Lung (tissue), 12 donors: ENCODE data around the gene CFAP206. TPM values are rescaled to one million over a fixed set of nuclear protein-coding genes. Genes with fewer than 3 reads are reported as not detected.
"Not testable (repeated sequence)": the region's sequence is repeated elsewhere in the genome, so short reads cannot be mapped to it uniquely, and the experiment has no call there.

ENCODE experiments used
- ATAC-seq: fragments of 200-7000 bp; cut with Tn5 transposase; one replicate; pipeline ENCODE4 v1.9.1; 2020; ENCODE audit warnings: moderate number of reproducible peaks; ENCODE audit not compliant: insufficient read depth, low FRiP score
- DNase-seq, 3 donors: peaks; one replicate each; pipeline ENCODE4 v3.0.0-alpha.2; 2013 to 2017
- H3K27ac ChIP-seq, 2 donors: one replicate each; pipeline ENCODE4 v1.5.1; 2013; ENCODE audit warnings: mild to moderate bottlenecking in 2 of 2, moderate library complexity in 2 of 2, control low read depth in 1 of 2, inconsistent platforms in 1 of 2, low read depth in 1 of 2, low read length in 1 of 2
- H3K27me3 ChIP-seq, 3 donors: one replicate each; pipeline ENCODE4 v1.5.1; 2013; ENCODE audit warnings: low read length in 2 of 3; ENCODE audit not compliant: control insufficient read depth in 3 of 3, insufficient read depth in 3 of 3
- H3K36me3 ChIP-seq, 4 donors: one replicate each; pipeline ENCODE4 v1.5.1; 2013; ENCODE audit warnings: low read length in 4 of 4, mild to moderate bottlenecking in 1 of 4, moderate library complexity in 1 of 4; ENCODE audit not compliant: control insufficient read depth in 4 of 4, insufficient read depth in 4 of 4
- H3K4me1 ChIP-seq, 5 donors: one replicate each; pipeline ENCODE4 v1.5.1; 2013; ENCODE audit warnings: low read length in 5 of 5, mild to moderate bottlenecking in 2 of 5, moderate library complexity in 1 of 5; ENCODE audit not compliant: control insufficient read depth in 5 of 5, insufficient read depth in 5 of 5
- H3K4me3 ChIP-seq: one replicate; pipeline ENCODE4 v1.5.1; 2013; ENCODE audit warnings: mild to moderate bottlenecking, control low read depth, moderate library complexity
- H3K9ac ChIP-seq, 2 donors: one replicate each; pipeline ENCODE4 v1.5.1; 2013; ENCODE audit warnings: low read length in 2 of 2, control low read depth in 1 of 2; ENCODE audit not compliant: insufficient read depth in 1 of 2
- H3K9me3 ChIP-seq, 4 donors: one replicate each; pipeline ENCODE4 v1.5.1; 2013; ENCODE audit warnings: low read length in 3 of 4, mild to moderate bottlenecking in 1 of 4, moderate library complexity in 1 of 4; ENCODE audit not compliant: control insufficient read depth in 4 of 4, insufficient read depth in 3 of 4
- WGBS, 2 donors: extraction: QIAGEN DNeasy Blood & Tissue Kit; methylation state at CpG; one replicate each; pipeline ENCODE4 v1.1.7; 2013; 5-methylcytosine and 5-hydroxymethylcytosine counted together
- polyA plus RNA-seq, 2 donors: library from polyadenylated mRNA; stranded (reverse); fragments of 200-250 nt; gene quantifications; one replicate each; pipeline ENCODE4 v1.2.1, GENCODE V29; 2013
- total RNA-seq, 2 donors: library from RNA; depleted of rRNA in 1 of 2; stranded (reverse); fragments of >200 nt in 1 of 2; gene quantifications; one replicate each; pipeline ENCODE4 v1.2.1, GENCODE V29; 2014 to 2021
- TF ChIP-seq, protein P1 (sequence below): IDR thresholded peaks from 2 replicates; pipeline ENCODE4 v1.5.1; 2012; ENCODE audit warnings: mild to moderate bottlenecking; ENCODE audit errors: control extremely low read depth, extremely low read depth
- donor health status: control.
- donor health status: control.
- donor health status: Bipolar disorder and iron deficiency.
- donor health status: healthy.
- donor health status: DM: yes; HTN: yes; CAD: no.

The CFAP206 gene
- total and polyA plus RNA-seq, 4 donors = 2.3 to 15.0 (median 8.0) TPM

GRCh38 chr6:87482366-87482765 is 74.6 kb downstream of the CFAP206 start:
- Histone ChIP-seq H3K9me3 (no peaks in the 10 kb centered on the region), H3K4me1 (peaks cover 0 to 6% (median 0%) of the 10 kb centered on the region in 5 donors), H3K4me3 (no peak overlapping the region), H3K36me3 (peaks cover 0 to 6% (median 3%) of the 10 kb centered on the region in 4 donors), H3K27ac (no peak overlapping the region), H3K27me3 (no peaks in the 10 kb centered on the region), H3K9ac (no peak overlapping the region)
- 19 to 43% methylated on average over 4 of the region's 4 CpGs for WGBS, 2 donors
- no peak for ATAC-seq
- peak in 1 of 3 donors; percentile 46 for DNase-seq
- TF ChIP-seq, protein P1, sequence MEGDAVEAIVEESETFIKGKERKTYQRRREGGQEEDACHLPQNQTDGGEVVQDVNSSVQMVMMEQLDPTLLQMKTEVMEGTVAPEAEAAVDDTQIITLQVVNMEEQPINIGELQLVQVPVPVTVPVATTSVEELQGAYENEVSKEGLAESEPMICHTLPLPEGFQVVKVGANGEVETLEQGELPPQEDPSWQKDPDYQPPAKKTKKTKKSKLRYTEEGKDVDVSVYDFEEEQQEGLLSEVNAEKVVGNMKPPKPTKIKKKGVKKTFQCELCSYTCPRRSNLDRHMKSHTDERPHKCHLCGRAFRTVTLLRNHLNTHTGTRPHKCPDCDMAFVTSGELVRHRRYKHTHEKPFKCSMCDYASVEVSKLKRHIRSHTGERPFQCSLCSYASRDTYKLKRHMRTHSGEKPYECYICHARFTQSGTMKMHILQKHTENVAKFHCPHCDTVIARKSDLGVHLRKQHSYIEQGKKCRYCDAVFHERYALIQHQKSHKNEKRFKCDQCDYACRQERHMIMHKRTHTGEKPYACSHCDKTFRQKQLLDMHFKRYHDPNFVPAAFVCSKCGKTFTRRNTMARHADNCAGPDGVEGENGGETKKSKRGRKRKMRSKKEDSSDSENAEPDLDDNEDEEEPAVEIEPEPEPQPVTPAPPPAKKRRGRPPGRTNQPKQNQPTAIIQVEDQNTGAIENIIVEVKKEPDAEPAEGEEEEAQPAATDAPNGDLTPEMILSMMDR = no peak

GRCh38 chr6:87483929-87484328 is 76.2 kb downstream of the CFAP206 start:
- H3K4me3 ChIP-seq = no peak overlapping the region
- TF ChIP-seq, protein P1 = no peak
- no peak for DNase-seq
- H3K9ac ChIP-seq = no peak overlapping the region
- no peaks in the 10 kb centered on the region for H3K9me3 ChIP-seq
- H3K27me3 ChIP-seq = no peaks in the 10 kb centered on the region
- 59 to 78% methylated on average over 9 of the region's 9 CpGs for WGBS, 2 donors
- H3K36me3 ChIP-seq = peaks cover 0 to 4% (median 2%) of the 10 kb centered on the region in 4 donors
- no peak for ATAC-seq
- peaks cover 0 to 6% (median 0%) of the 10 kb centered on the region in 5 donors for H3K4me1 ChIP-seq
- H3K27ac ChIP-seq = no peak overlapping the region

- no peak for DNase-seq
- Histone ChIP-seq H3K4me3 (no peak overlapping the region), H3K9ac (no peak overlapping the region), H3K4me1 (peaks cover 0 to 6% (median 0%) of the 10 kb centered on the region in 5 donors), H3K27ac (no peak overlapping the region), H3K9me3 (no peaks in the 10 kb centered on the region), H3K27me3 (no peaks in the 10 kb centered on the region), H3K36me3 (peaks cover 0 to 4% (median 1%) of the 10 kb centered on the region in 4 donors)
- TF ChIP-seq, protein P1 = no peak
- no peak for ATAC-seq
- WGBS, 2 donors = 94 to 95% methylated on average over 7 of the region's 7 CpGs
Observed at GRCh38 chr6:87484491-87484890, 76.7 kb downstream of the CFAP206 start.

DNA sequence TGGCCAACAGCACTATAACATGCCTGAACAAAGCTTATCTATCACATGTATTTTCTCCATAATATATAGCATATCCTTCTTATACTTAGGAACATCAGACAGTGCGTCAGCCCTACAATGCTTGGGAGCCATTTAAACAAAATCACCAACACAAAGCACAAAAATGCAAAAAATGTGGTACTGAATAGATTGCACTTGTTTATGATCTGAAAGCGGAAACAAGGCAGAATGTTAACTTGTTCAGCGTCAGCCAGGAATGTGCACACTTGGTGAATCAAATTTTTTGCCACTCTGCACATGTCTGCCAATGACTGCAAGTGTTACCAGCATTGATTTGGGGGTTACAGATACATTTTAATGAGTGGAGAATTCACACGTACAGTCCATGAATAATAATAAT is 79.8 kb downstream of the CFAP206 start:
- no peak overlapping the region for H3K4me3 ChIP-seq
- ATAC-seq (no peak), DNase-seq (no peak)
- H3K4me1 ChIP-seq = peaks cover 0 to 2% (median 0%) of the 10 kb centered on the region in 5 donors
- H3K27me3 ChIP-seq = no peaks in the 10 kb centered on the region
- H3K36me3 ChIP-seq = peaks cover 0 to 12% (median 2%) of the 10 kb centered on the region in 4 donors
- H3K9ac ChIP-seq = no peak overlapping the region
- TF ChIP-seq, protein P1 = no peak
- H3K9me3 ChIP-seq = no peaks in the 10 kb centered on the region
- H3K27ac ChIP-seq = no peak overlapping the region
- WGBS, 2 donors = 78 to 82% methylated on average over 4 of the region's 4 CpGs

GRCh38 chr6:87489326-87489725 is 81.6 kb downstream of the CFAP206 start:
- H3K4me3 ChIP-seq, ATAC-seq, DNase-seq, H3K9me3 ChIP-seq, H3K27me3 ChIP-seq, H3K27ac ChIP-seq, H3K9ac ChIP-seq, H3K4me1 ChIP-seq: not testable (repeated sequence)
- 93% methylated on average over 8 of the region's 8 CpGs for WGBS, 2 donors
- H3K36me3 ChIP-seq = peaks cover 0 to 13% (median 2%) of the 10 kb centered on the region in 4 donors
